CD4-positive, alpha-beta T cell (primary cell): ENCODE results near the gene GGTLC2. TPM values are rescaled to one million over a fixed set of nuclear protein-coding genes. Genes with fewer than 3 reads are reported as not detected.

Source experiments
- ATAC-seq: fragments of 200-7000 bp; cut with Tn5 transposase; one replicate; pipeline ENCODE4 v1.10.0; 2022; ENCODE audit warnings: mild to moderate bottlenecking; ENCODE audit not compliant: poor library complexity
- CTCF ChIA-PET: fragments of 350-600 bp; sonication (Branson Sonifier 250); formaldehyde crosslinking; loops from one replicate; lab custom pipeline; 2021; ENCODE audit warnings: antibody characterized with exemption, inconsistent platforms; lab: Charles Lee
- POLR2A ChIA-PET: fragments of 350-600 bp; sonication (Branson Sonifier 250); formaldehyde crosslinking; loops from one replicate; lab custom pipeline; 2021; ENCODE audit warnings: antibody characterized with exemption, inconsistent platforms; lab: Charles Lee
- DNase-seq, 14 experiments: peaks; one replicate each; pipeline ENCODE4 v3.0.0-alpha.2; 2013 to 2020; ENCODE audit warnings: mixed read lengths in 2 of 14
- H3K27ac ChIP-seq, 2 donors: one replicate each; pipeline versions ENCODE4 v1.5.1 to v1.7.0; 2013; ENCODE audit warnings: low read length in 2 of 2, low read depth in 1 of 2, mild to moderate bottlenecking in 1 of 2
- H3K27me3 ChIP-seq, 2 experiments: 1 replicate in 1 of 2; 2 replicates in 1 of 2; pipeline versions ENCODE4 v1.6.1 to v1.7.0; 2013; ENCODE audit warnings: low read length in 2 of 2, control low read depth in 1 of 2, mild to moderate bottlenecking in 1 of 2, moderate library complexity in 1 of 2; ENCODE audit not compliant: insufficient read depth in 2 of 2, control insufficient read depth in 1 of 2
- H3K36me3 ChIP-seq: one replicate; pipeline ENCODE4 v1.6.1; 2013; ENCODE audit warnings: low read length, control low read depth; ENCODE audit not compliant: insufficient read depth
- H3K4me1 ChIP-seq: one replicate; pipeline ENCODE4 v1.6.1; 2013; ENCODE audit warnings: low read length, control low read depth; ENCODE audit not compliant: insufficient read depth
- H3K4me3 ChIP-seq: one replicate; pipeline ENCODE4 v1.5.1; 2013; ENCODE audit warnings: mild to moderate bottlenecking, low read length, moderate library complexity
- H3K9me3 ChIP-seq, 2 experiments: 1 replicate in 1 of 2; 2 replicates in 1 of 2; pipeline versions ENCODE4 v1.6.1 to v1.7.0; 2013; ENCODE audit warnings: low read length in 2 of 2, mild to moderate bottlenecking in 2 of 2, control low read depth in 1 of 2, moderate library complexity in 1 of 2; ENCODE audit not compliant: control insufficient read depth in 1 of 2, insufficient read depth in 1 of 2
- H3K27ac Mint-ChIP-seq: one replicate; pipeline ENCODE4 v1.8.0; 2020; ENCODE audit warnings: mixed read lengths
- H3K27me3 Mint-ChIP-seq: one replicate; pipeline ENCODE4 v1.8.0; 2021; ENCODE audit warnings: mixed read lengths
- H3K36me3 Mint-ChIP-seq: one replicate; pipeline ENCODE4 v1.8.0; 2021; ENCODE audit warnings: low read depth, mixed read lengths
- H3K4me1 Mint-ChIP-seq: one replicate; pipeline ENCODE4 v1.8.0; 2021; ENCODE audit warnings: low read depth, mixed read lengths
- H3K4me3 Mint-ChIP-seq: one replicate; pipeline ENCODE4 v1.8.0; 2020; ENCODE audit warnings: mild to moderate bottlenecking, mixed read lengths
- H3K9me3 Mint-ChIP-seq: one replicate; pipeline ENCODE4 v1.8.0; 2020; ENCODE audit warnings: mixed read lengths
- CTCF ChIP-seq: fragments of 200-600 bp; IDR thresholded peaks from one replicate; pipeline ENCODE4 v1.8.0; 2022; ENCODE audit warnings: antibody characterized with exemption, mild to moderate bottlenecking
- intact Hi-C, 2 experiments: fragments of 100-400 bp; cut with DNase I in 1 of 2; cut with micrococcal nuclease in 1 of 2; formaldehyde crosslinking; loops; one replicate each; pipeline versions ENCODE4 v1.15.1 to v1.9.0; 2023 to 2025; cut with DNase I, micrococcal nuclease
- total RNA-seq, 174 experiments: library from RNA in 2 of 174; stranded (reverse) in 2 of 174; gene quantifications; one replicate each; pipeline ENCODE4 v1.2.3 and lab custom pipeline; 2021 to 2026

The GGTLC2 gene
- total RNA-seq, 2 experiments from 2014 or later = not detected

DNA sequence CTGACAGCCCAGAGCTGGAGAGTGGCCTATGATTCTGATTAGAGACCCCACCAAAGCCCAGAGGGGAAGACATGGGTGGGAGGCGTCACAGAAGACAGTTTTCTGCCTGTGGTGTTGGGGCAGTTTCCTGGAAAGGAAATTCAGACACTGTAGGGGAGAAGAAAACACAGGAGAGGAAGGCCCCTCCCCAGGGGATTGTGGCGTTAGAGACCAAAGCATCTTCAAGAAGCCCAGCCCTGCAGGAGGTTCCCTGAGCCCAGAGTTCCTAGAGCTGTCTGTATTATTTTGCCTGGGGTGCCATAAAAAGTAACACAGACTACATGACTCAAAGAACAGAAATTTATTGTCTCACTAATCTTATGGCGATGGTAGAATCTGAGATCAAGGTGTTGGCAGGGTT, 45.2 kb upstream of the GGTLC2 start:
- POLR2A ChIA-PET = no interaction called here
- Mint-ChIP-seq H3K27me3 (peaks cover 8% of the 10 kb centered on the region), H3K9me3 (no peaks in the 10 kb centered on the region), H3K36me3 (no peaks in the 10 kb centered on the region), H3K4me1 (no peaks in the 10 kb centered on the region), H3K27ac (no peak overlapping the region), H3K4me3 (no peak overlapping the region)
- CTCF ChIA-PET = interaction anchor here (1.2 kb wide), 1 partner anchor 13 kb away, joined by 4 read pairs; no protein-coding TSS in a partner anchor
- ATAC-seq (no peak), DNase-seq (no peak)
- Histone ChIP-seq H3K9me3 (no peaks in the 10 kb centered on the region), H3K4me3 (no peak overlapping the region), H3K27me3 (no peaks in the 10 kb centered on the region), H3K27ac (no peak overlapping the region), H3K36me3 (no peaks in the 10 kb centered on the region), H3K4me1 (no peaks in the 10 kb centered on the region)
- intact Hi-C loops = loop anchor here in 1 of 2 experiments (10.0 kb wide), 1 partner anchor 286 kb away; the partner anchor contains the start of gene IGLL5
- TF ChIP-seq CTCF = no peak

DNA sequence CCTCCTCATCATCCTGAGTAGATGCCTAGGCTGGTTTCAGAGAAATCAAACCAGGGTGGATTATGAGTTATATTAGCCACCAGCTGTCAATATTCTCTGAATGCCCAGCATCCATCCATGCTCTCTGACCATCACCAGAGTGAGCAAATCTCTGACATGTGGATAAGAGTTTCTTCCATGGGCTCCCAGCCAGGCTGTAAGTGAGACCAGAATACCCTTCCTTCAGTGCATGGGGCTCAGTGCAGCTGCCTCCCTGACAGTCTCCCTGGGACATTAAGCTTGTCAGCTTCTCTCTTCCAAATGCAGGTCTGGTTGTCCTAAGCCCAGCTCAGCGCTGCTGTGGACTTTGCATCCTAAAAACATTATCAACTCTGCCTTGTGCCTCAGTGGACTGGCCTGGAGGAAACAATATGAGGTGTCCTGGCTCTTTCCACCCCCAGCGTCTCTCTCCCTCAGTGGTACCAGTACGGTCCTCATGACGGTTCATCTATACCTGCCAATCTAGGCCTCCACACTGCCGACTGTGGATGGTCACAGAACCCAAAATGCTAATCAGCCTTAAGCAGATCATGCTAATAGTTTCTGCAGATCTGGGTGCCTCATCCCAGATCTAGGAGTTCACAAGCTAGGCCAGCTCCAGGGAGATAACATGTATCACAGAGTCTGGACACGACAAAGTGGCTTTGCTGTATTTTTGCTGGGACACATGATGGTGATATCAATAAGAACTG, 43.7 kb upstream of the GGTLC2 start:
- no peaks in the 10 kb centered on the region for H3K9me3 Mint-ChIP-seq
- Histone ChIP-seq H3K4me1 (no peaks in the 10 kb centered on the region), H3K27me3 (no peaks in the 10 kb centered on the region), H3K36me3 (no peaks in the 10 kb centered on the region), H3K9me3 (no peaks in the 10 kb centered on the region), H3K27ac (no peak overlapping the region), H3K4me3 (no peak overlapping the region)
- TF ChIP-seq CTCF = no peak
- intact Hi-C loops = no loop called here
- ChIA-PET CTCF (interaction anchor here (1.1 kb wide), 1 partner anchor 354 kb away, joined by 3 read pairs; no protein-coding TSS in a partner anchor), POLR2A (no interaction called here)
- H3K27me3 Mint-ChIP-seq = peaks cover 7% of the 10 kb centered on the region
- no peaks in the 10 kb centered on the region for H3K4me1 Mint-ChIP-seq
- H3K36me3 Mint-ChIP-seq = no peaks in the 10 kb centered on the region
- no peak overlapping the region for H3K4me3 Mint-ChIP-seq
- H3K27ac Mint-ChIP-seq = no peak overlapping the region
- DNase-seq = no peak
- no peak for ATAC-seq

- Histone ChIP-seq H3K4me1 (no peaks in the 10 kb centered on the region), H3K27ac (no peak overlapping the region), H3K36me3 (no peaks in the 10 kb centered on the region), H3K27me3 (no peaks in the 10 kb centered on the region), H3K4me3 (no peak overlapping the region), H3K9me3 (no peaks in the 10 kb centered on the region)
- ATAC-seq (no peak), DNase-seq (no peak)
- H3K36me3 Mint-ChIP-seq = no peaks in the 10 kb centered on the region
- H3K27me3 Mint-ChIP-seq = peaks cover 11% of the 10 kb centered on the region
- intact Hi-C loops = no loop called here
- TF ChIP-seq CTCF = no peak
- no peak overlapping the region for H3K27ac Mint-ChIP-seq
- CTCF ChIA-PET = no interaction called here
- H3K4me3 Mint-ChIP-seq = no peak overlapping the region
- POLR2A ChIA-PET = no interaction called here
- no peaks in the 10 kb centered on the region for H3K4me1 Mint-ChIP-seq
- H3K9me3 Mint-ChIP-seq = no peaks in the 10 kb centered on the region
Measured at GRCh38 chr22:22603470-22603947, 40.9 kb upstream of the GGTLC2 start.
